Activated CD4-positive, alpha-beta T cell treated with anti-CD3 and anti-CD28 coated beads for 24 hours (primary cell): Measurements from ENCODE around the gene ABCB6.

Experiments
- DNase-seq, 2 donors: peaks; one replicate each; pipeline ENCODE4 v3.0.0-alpha.2; 2020; ENCODE audit warnings: low read depth in 2 of 2

ABCB6 gene

GRCh38 chr2:219168932-219169331, 49.8 kb downstream of the ABCB6 start:
- no peak for DNase-seq

GRCh38 chr2:219168526-219168925, 50.2 kb downstream of the ABCB6 start:
- DNase-seq, result no peak

GRCh38 chr2:219167997-219168396, 50.8 kb downstream of the ABCB6 start:
- DNase-seq, result no peak

- DNase-seq, result no peak
These were observed 53.5 kb downstream of the ABCB6 start for GRCh38 chr2:219165058-219165911.

GRCh38 chr2:219163156-219163555, 55.6 kb downstream of the ABCB6 start:
- no peak for DNase-seq

GRCh38 chr2:219161097-219161496, 57.7 kb downstream of the ABCB6 start:
- no peak for DNase-seq

DNA sequence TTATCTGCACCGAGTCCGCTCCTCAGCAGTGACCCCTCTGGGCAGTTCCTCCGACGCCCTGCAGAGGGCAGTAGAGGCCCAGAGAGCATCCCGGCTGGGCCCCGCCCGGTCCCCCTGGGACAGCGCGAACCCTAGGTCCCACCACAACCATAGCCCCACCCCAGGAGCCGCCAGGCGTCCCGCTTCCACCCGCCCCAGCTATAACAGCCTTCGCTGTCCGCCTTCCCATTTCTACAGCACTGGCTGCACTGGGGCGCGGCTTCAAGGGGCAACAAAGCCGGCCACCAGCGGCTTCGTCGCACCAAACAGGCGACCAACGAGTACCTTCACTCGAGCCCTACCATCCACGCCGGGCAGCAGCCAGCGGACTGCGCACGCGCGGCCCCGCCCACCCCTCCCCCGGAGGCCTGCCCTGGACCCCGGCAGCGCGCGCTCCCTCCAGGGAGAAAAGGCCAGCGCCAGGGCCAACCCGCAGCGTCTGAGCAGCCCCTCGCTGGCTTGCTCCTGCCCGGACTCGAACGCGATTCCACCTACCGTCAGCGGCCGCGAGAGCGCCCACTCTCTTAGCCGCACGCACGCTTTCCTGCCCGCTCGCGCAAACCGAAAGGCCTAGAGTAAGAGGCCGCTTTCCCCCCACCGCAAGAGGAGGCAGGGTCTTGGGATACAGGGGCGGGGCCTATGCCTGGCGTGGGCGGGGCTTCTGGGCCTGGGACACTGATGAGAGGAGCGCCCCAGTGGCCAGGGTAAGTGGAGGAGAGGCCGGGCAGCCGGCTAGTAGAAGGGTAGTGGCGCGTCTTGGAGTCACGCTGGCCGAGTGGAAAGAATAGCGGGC, 58.4 kb downstream of the ABCB6 start, which contains the start of gene NHEJ1:
TSS of gene NHEJ1 (minus strand) at position 630 of the 832 bp plus-strand sequence. CDS start 2,453 bp downstream, outside the sequence.
- peak; percentile 91 to 95 for DNase-seq
